ENCODE data around the gene TMEM267.

DNA sequence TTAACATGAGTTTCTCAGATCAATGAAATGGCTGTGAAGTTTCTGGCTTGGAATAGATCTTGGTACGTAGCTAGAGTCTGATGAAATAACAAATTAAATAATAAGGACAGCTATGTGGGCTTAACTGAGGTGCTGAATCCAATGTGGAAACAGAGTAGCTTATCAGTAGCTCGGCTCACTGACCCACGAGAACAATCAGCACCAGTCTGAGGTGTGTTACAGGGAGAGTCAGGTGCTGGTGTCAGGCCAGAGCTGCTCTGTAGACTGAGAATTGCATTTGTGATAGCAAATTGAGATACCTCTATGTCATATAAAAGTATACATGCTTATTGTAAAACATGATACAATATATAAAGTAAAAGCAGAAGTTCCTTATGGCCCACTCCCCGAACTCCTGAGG is 50.3 kb downstream of the TMEM267 start:
- TF ChIP-seq, protein P1, sequence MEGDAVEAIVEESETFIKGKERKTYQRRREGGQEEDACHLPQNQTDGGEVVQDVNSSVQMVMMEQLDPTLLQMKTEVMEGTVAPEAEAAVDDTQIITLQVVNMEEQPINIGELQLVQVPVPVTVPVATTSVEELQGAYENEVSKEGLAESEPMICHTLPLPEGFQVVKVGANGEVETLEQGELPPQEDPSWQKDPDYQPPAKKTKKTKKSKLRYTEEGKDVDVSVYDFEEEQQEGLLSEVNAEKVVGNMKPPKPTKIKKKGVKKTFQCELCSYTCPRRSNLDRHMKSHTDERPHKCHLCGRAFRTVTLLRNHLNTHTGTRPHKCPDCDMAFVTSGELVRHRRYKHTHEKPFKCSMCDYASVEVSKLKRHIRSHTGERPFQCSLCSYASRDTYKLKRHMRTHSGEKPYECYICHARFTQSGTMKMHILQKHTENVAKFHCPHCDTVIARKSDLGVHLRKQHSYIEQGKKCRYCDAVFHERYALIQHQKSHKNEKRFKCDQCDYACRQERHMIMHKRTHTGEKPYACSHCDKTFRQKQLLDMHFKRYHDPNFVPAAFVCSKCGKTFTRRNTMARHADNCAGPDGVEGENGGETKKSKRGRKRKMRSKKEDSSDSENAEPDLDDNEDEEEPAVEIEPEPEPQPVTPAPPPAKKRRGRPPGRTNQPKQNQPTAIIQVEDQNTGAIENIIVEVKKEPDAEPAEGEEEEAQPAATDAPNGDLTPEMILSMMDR (IDR thresholded peaks at IDR 0.05) = no peak
- TF ChIP-seq EP300 (IDR thresholded peaks at IDR 0.05) (no peak), POLR2A (IDR thresholded peaks at IDR 0.05) (no peak)
